Measurements from ENCODE around the gene PAPPA2.

The PAPPA2 gene

GRCh38 chr1:176775996-176776395 is 313.0 kb downstream of the PAPPA2 start:
- no peak for DNase-seq

GRCh38 chr1:176778056-176778455 is 315.1 kb downstream of the PAPPA2 start:
- no peak for DNase-seq

DNA sequence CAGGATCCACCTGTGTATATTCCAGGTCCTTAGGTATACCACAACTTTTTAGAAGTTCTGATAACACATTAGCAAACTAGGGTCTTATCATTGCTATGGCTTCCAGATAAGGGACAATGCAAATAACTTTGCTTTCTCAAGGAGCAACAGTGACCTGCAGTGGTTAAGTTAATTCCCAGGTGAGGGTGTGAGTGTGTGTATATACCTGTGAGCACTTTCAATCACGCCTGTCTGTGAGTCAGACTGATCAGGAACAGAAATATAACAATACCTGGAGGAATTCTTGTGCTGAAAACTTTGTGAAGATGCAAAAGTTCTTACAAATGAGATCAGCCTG is 317.0 kb downstream of the PAPPA2 start:
- no peak for DNase-seq

DNA sequence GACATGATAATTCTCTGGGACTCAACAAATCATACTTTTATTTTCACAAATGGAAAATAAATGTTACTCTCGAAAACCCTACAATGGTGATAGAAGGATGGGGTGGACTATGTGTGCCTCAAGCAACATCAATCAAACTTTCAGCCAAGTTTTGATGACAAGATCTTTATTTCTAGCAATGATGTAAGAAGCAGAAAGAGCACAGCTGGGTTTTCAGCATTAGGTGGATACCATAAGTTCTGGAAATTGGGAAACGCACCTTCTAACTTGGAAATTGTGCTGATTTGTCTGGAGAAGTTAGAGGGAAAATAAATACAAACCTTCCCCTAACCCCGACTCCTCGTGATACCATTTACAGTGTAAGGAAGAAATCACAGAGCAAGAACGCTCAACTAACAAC is 320.3 kb downstream of the PAPPA2 start:
- no peak for DNase-seq

DNA sequence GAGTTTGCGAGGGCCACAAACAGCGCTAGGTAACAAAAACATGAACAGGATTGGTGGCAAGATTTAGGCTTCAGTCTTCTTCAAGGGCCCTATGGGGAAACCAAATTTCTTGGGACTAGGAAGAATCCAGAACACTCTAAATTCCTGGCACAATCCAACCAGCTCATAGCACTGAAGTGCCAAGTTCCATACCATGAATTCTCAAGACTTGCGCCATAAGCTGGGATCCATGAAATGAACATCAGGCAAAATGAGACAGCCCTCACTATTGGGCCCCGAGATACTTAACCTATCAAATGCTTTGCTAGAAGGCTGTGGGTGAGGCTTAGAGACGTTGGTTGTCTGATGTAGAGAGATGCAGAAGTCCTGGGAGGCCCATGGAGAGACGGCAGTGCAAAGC is 322.1 kb downstream of the PAPPA2 start:
- no peak for DNase-seq

DNA sequence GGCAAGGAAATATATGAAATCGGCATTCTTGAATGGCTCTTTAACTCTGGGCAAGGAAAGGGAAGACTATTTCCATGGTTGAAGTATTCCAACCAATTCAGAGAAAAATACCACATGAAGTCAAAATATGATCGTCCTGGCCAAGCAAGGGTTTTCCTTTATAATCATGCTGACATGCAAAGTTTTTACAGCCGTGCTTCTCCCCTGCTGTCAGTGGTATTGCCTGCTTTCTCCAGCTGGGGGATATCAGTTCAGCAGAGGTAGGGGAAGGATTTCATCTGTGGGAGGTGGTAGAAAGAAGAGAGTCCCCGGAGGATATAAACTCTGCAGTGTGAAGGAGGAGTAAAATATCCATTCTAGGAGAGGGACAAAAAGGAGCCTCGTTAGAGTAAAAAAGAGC is 322.8 kb downstream of the PAPPA2 start:
- no peak for DNase-seq

DNA sequence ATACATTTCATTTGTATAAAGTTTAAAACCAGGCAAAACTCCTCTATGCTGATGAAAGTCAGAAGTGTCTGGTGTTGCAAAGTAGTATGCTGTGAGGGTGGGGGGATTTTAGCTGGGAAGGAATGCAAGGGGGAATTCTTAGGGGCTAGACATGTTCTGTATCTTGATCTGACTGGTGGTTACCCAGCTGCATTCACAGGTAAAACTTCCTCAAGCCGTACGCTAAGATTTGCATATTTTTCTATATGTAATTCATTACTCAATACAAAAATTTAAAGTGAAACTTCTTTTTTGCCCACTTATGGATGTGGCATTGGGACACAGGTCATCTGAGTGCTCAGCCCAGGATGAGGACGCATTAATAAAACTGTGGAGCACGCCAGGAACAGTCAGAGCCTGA is 323.3 kb downstream of the PAPPA2 start:
- no peak for DNase-seq

- DNase-seq, result no peak
Measured at GRCh38 chr1:176789571-176790090, 326.7 kb downstream of the PAPPA2 start.

DNA sequence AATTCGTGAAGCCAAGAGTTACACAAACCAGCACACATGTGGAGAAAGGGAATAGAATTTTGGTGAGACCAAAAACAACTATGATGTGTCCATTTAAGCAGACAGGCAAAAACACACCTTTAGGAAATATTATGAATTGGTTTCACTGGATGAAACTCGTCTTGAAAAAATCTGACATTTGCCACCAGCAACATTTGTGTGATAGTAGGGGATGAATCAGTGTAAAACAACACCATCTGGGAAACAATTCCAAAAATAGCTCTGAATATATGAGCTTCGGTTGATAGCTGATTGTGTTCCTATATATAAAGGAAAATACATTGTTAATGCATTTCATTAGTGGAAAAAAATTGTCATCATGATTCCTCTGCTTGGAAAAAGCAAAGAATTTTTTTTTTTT is 327.8 kb downstream of the PAPPA2 start:
- DNase-seq, result no peak

DNA sequence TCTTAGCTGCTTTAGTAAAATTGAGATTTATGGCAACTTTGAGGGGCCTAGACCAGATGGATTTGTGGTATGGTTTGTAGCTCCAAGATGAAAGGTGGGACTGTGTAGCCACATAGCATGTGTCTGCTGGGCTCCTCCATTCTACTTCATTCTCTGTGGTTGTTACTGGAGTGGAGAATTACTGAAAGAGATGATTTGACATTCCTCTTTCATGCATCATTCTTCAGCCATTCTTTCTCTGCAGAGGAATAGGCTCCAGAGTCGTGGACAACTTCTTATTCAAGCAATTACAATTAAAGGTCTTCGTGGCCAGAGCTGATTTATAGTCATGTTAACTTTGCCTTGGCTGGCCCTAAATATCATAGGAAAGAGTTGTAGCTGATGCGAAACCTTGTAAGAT is 328.9 kb downstream of the PAPPA2 start:
- DNase-seq, result no peak

DNA sequence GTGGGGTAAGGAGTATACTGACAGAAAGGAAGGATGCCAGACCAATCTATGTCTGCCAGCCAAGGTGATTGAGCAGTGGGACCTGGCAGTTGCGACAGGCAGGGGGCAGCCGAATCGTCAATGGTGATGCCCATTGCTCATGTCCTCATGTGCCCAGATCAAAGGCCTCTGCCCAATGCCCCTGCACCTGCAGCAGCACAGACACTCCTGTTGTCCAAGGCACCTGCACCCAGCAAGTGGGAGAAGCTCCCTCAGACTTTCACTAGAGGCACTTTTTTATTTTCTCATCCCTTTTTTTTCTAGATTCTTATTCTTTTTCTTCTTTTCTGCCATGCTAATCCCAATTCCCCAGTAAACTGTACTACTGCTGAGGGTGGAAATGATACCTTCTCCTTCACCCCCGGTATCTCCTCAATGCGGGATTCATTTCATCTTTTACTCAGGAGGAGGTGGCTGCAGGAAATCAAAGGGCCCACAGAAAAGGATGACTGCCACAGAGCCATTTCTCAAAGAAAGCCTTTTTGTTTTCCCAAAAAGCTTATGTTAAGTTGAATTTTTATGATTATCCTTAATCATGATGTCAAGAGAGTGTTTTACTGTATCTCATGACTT is 332.0 kb downstream of the PAPPA2 start:
- no peak for DNase-seq

DNA sequence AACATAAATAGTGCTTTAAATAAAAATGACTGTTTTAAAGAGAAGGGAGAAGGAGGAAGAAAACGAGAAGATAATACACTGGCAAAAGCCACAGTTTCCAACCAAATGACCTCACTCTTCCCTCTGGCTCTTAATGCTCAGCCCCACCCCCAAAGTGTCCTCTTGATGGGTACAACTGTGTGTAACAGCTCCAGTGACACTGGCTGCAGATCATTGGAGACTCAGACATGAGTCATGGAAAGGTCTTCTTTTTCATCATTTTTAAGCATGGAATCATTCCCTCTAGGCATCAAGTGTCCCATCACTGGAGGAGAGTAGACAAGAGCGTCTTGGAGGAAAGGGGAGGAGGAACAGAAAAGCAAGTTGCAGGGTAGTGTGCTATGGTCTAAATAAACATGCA is 333.0 kb downstream of the PAPPA2 start:
- no peak for DNase-seq

GRCh38 chr1:176796583-176796982 is 333.6 kb downstream of the PAPPA2 start:
- DNase-seq, result no peak

- no peak for DNase-seq
Measured at GRCh38 chr1:176799327-176799726, 336.4 kb downstream of the PAPPA2 start.

DNA sequence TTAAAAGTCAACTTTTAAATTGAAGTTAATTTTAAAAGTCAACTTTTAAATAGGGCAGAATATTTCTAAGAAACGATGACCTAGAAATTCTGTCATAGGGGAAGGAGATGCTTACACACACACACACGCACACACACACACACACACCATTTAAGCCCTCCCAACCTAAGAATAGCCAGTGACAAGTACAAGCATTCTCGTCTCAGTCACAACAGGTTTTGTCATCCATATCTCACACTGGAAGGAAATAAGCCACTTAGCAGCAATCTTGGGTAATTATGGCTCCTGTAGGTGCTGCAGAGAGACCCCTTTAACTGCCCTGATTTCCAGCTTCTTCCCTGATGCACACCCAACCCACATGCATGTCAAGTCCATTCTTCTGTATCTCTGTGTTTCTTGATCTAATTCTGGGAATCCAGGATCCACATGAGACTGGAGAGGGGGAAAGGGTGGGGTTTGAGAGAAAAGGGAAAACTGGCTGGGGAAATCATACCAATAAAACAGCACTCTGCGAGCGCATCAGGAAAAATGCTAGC is 338.1 kb downstream of the PAPPA2 start:
- DNase-seq, result no peak

DNA sequence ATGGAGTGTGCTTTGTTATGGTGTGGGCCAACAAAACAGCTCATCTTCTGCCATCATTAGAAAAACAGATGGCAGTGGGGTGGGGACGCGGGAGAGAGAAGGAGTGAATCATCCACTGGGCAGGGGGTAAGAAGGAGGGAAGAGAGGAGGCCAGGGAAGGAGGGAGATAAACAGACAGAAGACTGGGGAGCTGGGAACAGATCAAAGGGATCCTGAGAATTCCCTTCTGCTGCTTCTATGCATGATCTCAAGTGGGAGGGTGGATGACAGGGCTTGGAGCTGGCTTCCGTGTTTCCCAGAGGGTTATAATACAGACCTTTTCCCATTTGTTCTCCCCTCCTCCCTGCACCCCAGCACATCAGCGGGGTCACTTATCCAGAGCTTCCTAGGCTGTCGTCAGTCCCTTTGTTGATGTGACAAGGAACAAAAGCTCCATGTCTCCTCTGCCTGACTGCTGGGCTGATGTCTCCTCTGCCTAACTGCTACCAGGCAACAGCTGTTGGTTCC is 338.6 kb downstream of the PAPPA2 start:
- DNase-seq, result no peak

- no peak for DNase-seq
Measured at GRCh38 chr1:176802316-176802715, 339.3 kb downstream of the PAPPA2 start.

- no peak for DNase-seq
Measured at GRCh38 chr1:176803042-176803441, 340.1 kb downstream of the PAPPA2 start.

- no peak for DNase-seq
Measured at GRCh38 chr1:176803596-176803995, 340.6 kb downstream of the PAPPA2 start.

DNA sequence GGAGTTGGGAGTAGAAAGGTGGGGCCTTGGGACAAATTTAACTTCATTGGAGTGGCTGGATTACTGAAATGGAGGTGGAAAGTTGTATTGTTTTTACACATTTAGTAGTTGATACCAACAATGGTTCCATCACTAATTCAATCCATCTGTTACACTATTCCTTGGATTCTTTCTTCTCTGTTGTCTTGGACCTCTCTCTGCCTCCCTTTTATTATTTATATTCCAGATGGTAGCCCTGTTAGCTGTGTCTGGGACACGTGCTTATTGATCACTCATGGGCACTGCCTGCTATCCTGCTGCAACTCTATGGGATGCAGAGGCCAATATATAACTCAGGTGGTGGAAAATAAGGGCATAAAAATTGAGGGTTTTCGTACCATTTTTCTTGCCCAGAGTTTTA is 346.3 kb downstream of the PAPPA2 start:
- DNase-seq, result no peak

DNA sequence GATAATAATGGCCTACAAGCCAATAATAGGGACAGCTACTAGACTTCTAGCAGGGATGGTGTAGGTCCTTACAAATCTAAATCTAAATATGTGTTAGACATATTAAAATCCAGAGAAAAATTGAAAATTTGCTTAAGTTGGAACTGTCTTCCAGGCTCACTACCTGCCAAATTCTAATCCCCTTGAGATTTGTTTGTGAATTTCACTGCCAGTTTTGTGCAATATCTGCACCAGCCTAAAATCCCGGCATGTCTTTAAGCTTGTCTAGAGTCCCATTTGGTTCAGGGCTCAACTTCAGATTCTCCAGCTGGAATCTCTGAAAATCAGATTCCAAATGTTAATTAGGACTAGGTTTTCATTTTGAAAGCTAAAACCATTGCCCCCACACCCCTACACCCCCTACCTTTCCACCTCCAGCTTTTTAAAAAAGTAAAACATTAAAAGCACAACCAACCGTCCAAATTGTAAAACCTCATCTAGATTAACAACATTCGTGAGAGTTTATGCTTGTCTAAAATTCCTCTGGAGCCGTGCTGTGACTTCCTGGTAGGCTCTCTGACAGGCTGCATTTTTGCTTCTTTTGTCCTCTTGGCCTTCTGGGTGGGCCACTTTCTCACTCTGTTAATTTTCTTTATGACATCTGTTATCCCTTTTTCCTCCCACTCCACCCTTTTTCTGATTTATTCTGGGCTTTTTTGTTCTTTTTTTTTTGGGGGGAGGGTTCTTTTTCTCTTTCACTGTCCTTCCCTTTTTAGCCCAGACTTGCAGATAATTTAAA is 348.7 kb downstream of the PAPPA2 start:
- no peak for DNase-seq

DNA sequence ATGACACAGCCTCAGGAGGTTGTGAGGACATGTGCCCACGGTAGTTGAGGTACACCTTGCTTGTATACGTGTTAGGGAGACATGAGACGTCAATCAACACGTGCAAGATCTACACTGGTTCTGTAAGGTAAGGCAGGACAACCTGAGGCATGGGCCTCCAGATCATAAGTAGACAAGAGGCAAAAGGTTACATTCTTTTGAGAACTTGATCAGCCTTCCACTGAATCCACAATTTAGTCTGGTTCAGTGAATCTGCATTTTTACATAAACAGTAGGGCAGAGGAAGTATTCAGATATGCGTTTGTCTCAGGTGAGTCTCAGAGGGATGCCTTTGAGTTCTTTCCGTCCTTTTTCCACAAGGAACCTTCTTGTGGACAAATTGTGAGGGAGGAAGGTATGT is 352.6 kb downstream of the PAPPA2 start:
- DNase-seq, result no peak

DNA sequence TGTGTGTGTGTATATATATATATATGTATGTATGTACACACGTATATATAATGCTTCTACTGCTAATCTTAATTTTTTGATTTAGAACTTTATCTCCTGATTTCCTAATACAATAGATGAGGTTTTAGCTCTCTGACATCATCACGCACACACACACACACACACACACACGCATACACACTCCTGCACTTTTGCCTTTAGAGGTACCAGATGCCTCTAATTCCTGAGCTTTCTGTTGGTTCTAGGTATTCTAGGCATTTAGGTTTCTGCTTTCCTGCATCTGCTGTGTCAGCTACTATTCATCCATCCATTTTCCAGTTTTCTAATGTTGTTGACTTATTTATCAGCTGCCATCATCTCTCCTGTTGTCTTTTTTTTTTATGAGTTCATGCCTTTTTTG is 353.3 kb downstream of the PAPPA2 start:
- DNase-seq, result no peak

DNA sequence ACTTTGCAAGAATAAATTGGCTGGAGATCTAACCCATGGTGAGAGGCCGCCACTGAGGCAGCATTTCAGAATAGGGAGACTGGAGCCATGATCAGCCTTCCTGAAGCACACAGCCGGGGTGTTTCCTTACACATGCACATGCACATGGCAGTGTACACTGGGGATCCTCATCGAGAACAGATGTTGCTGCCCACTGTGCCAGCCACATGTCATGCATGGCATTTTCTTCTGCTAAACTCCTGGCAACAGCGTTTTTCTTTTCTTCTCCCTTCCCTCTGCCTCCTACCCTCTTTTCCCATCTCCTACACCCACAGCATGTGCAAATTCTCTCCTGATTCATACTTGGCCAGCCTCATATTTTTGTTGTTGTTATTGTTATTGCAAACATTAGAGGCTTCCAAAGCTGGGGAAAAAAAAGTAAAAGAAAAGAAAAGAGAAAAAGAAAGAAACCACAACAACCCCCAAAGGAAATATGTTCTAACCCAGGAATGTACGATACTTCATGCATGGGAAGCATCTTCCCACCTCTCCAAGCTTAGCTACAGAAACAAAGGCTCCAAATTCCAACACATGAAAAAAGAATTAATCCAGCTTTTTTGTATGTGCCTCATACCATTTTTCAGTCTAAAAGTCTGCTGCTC is 357.5 kb downstream of the PAPPA2 start:
- DNase-seq, result no peak

All from stimulated activated CD4-positive, alpha-beta T cell treated with anti-CD3 and anti-CD28 coated beads, Interleukin-4, amount 100 ng/mL, for 1 hour (primary cell).